AG04449 (cell line): ENCODE results near the gene CILP.

Source experiments
- CTCF ChIA-PET: fragments of 350-600 bp; formaldehyde crosslinking; extraction: SDS; loops from one replicate; lab custom pipeline; 2021; ENCODE audit warnings: antibody characterized with exemption; lab: Yijun Ruan, JAX
- POLR2A ChIA-PET: fragments of 400-600, 350-600 bp; formaldehyde crosslinking; extraction: SDS; loops from one replicate; lab custom pipeline; 2020; ENCODE audit warnings: antibody characterized with exemption, inconsistent platforms; lab: Yijun Ruan, JAX
- DNase-seq: peaks from one replicate; pipeline ENCODE4 v3.0.0-alpha.2; 2010; ENCODE audit warnings: low read depth, low spot score
- H3K4me3 ChIP-seq: 2 replicates; pipeline ENCODE4 v1.5.1; 2011; ENCODE audit warnings: low read depth, mild to moderate bottlenecking, control low read depth, low read length
- CTCF ChIP-seq: IDR thresholded peaks from one replicate; pipeline ENCODE4 v1.5.1; 2011; ENCODE audit warnings: mild to moderate bottlenecking, moderate library complexity, low read length, control low read depth, inconsistent platforms; ENCODE audit not compliant: insufficient read depth; ENCODE audit errors: missing control alignments

The CILP gene

GRCh38 chr15:65176056-65176455 lies 35.2 kb downstream of the CILP start:
- POLR2A ChIA-PET, result no interaction called here
- no peak for DNase-seq
- CTCF ChIA-PET, result interaction anchor here (1.2 kb wide), 1 partner anchor 142 kb away, joined by 3 read pairs; no protein-coding TSS in a partner anchor
- H3K4me3 ChIP-seq, result no peak overlapping the region
- no peak for TF ChIP-seq CTCF

GRCh38 chr15:65175511-65175910 lies 35.8 kb downstream of the CILP start:
- ChIA-PET POLR2A (no interaction called here), CTCF (interaction anchor here (1.3 kb wide), 1 partner anchor 121 kb away, joined by 3 read pairs; no protein-coding TSS in a partner anchor)
- no peak for DNase-seq
- no peak for TF ChIP-seq CTCF
- H3K4me3 ChIP-seq, result no peak overlapping the region

- no peak for TF ChIP-seq CTCF
- ChIA-PET POLR2A (no interaction called here), CTCF (interaction anchor here (1.0 to 1.3 kb wide), 2 partner anchors 73 to 120 kb away, joined by 3 to 4 read pairs; no protein-coding TSS in a partner anchor)
- DNase-seq, result no peak
- H3K4me3 ChIP-seq, result no peak overlapping the region
Observed at GRCh38 chr15:65174509-65174908, 36.8 kb downstream of the CILP start.

GRCh38 chr15:65172531-65172930 lies 38.7 kb downstream of the CILP start:
- POLR2A ChIA-PET, result no interaction called here
- CTCF ChIA-PET, result no interaction called here
- no peak overlapping the region for H3K4me3 ChIP-seq
- no peak for TF ChIP-seq CTCF
- DNase-seq, result no peak

GRCh38 chr15:65171428-65171827 lies 39.8 kb downstream of the CILP start:
- no peak for TF ChIP-seq CTCF
- DNase-seq, result no peak
- H3K4me3 ChIP-seq, result no peak overlapping the region
- CTCF ChIA-PET, result interaction anchor here (0.7 to 1.4 kb wide), 2 partner anchors 11 to 126 kb away, joined by 4 read pairs; no protein-coding TSS in a partner anchor
- POLR2A ChIA-PET, result no interaction called here

GRCh38 chr15:65165875-65166274 lies 45.4 kb downstream of the CILP start:
- no peak for DNase-seq
- no peak overlapping the region for H3K4me3 ChIP-seq
- POLR2A ChIA-PET, result no interaction called here
- TF ChIP-seq CTCF, result no peak
- CTCF ChIA-PET, result interaction anchor here (1.3 kb wide), 2 partner anchors 14 to 18 kb away, joined by 3 to 5 read pairs; no protein-coding TSS in a partner anchor
